ENCODE data around the gene SLFN14.
"Not testable (repeated sequence)": the region's sequence is repeated elsewhere in the genome, so short reads cannot be mapped to it uniquely, and the experiment has no call there.

SLFN14 gene

DNA sequence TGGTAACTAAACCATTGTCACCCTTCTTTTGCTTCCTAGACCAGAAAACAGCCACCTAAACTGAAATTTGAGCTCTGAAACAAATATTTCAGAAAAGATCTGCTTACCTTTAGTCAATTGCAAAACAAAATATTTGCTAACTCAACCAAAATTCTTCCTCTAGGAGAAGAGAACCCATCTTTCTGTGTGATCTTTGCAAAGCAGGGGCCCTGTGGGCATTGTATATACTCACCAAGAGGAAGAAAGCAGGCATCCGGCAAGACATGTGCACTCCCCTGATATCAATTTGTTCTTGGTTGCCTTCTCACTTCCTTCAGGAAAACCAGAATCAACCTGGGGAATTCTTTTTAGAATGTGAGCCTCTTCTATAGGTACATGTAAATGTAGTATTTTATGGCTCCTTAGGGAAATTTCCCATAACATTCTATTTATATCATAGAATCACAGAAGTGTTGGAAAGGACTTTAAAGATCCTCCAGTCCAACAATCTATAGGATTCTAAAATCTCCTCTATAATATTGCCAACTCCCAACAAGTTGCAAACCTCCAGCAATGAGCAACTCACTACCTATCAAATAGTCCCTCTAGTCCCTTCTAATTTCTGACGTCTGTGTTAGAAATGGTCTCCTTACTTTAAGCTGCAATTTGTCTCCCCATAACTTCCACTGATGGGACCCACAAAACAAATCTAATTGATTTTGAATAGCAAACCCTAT lies 966 bp downstream of the SLFN14 start:
- DNase-seq (ENCODE audit: low read depth in 2 of 2) = no peak

DNA sequence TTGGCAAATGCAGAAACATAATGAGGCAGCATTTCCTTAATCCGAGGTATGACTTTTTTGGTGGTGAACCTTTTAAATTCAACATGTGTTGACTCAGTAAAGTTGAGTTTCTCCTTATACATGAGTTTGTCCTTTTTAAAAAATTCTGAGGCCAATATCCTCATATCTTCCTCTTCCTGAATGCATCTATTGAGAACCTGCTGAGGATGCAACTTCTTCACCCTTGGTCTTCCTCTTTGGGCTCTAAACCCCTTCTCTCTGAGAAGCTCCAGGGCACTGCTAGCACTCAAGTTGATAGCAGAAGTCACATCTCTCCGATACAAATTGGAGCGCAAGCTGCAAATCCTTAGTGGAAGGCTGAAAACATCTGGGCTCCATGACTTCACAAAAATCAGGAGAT lies 3.3 kb downstream of the SLFN14 start:
- DNase-seq (ENCODE audit: low read depth in 2 of 2) = no peak

DNA sequence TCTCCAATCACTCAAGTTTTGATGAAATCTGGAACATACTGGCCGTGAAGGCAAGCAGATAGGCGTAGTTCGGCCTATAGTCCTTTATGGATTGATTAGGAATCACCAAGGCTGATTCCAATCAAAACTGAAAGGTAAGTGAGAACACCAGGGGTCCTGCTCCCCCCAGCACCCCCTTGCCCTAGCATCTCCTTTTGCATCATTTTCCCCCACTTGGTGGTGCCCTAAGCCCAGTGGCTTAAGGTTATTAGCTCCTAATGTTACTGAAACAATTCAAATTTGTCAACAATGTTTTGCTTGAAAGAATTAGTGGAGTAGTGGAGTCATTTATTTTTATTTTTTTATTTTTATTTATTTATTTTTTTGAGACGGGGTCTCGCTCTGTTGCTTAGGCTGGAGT lies 4.9 kb downstream of the SLFN14 start:
- no peak for DNase-seq (ENCODE audit: low read depth in 2 of 2)

DNA sequence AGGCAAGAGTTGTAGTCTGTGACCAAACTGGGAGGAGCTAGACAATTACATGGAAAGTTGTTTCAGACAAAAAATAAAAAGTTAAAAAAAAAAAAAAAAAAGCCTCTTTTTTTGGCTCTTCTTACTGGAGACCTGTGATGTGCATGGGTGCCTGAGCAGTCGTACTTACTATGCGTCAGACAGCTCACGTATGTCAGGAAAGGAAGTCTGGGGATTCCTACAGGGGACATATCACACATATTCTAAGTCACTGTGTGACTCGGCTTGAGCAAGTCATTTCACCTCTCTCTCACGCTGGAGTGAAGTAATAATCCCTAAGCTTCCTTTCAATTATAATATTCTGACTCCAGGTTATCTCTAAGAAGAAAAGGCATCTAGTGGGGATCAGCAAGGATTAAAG lies 6.0 kb downstream of the SLFN14 start:
- DNase-seq (ENCODE audit: low read depth in 2 of 2) = no peak

DNA sequence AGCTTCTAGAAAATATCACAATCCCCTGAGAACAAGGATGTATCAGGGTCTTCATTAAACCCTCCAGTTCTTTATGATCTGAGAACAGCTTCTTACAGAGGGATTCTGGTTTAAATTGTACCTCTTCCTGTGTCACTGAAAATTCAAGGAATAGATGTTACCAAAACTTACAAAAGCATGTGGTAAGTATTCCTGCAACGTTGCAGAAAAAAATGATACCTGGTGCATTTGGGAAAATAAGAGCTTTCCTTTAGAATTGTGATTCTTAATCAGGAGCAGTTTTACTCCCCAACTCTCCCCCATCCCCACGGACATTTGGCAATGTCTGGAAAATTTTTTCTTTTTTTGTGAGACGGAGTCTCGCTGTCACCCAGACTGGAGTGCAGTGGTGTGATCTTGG lies 7.3 kb downstream of the SLFN14 start:
- no peak for DNase-seq (ENCODE audit: low read depth in 2 of 2)

DNA sequence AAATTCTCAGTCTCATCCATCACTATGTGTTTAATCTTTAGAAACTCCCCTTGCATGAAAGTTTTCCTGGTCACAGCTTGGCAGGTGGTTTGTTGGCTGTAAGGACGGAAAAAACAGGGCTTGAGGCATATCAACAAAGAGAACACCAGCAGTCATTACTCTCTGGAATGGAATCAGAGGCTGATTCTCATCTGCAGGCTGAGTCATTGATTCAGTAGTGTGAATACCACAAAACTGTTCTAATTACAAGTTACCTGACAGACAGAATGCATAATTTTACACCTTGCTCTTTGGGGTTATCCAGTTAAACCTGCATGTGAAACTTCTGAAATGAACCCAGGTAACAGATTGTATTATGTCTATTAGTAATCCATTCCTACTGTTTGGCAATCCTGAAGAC lies 11.6 kb downstream of the SLFN14 start:
- no peak for DNase-seq (ENCODE audit: low read depth in 2 of 2)

DNA sequence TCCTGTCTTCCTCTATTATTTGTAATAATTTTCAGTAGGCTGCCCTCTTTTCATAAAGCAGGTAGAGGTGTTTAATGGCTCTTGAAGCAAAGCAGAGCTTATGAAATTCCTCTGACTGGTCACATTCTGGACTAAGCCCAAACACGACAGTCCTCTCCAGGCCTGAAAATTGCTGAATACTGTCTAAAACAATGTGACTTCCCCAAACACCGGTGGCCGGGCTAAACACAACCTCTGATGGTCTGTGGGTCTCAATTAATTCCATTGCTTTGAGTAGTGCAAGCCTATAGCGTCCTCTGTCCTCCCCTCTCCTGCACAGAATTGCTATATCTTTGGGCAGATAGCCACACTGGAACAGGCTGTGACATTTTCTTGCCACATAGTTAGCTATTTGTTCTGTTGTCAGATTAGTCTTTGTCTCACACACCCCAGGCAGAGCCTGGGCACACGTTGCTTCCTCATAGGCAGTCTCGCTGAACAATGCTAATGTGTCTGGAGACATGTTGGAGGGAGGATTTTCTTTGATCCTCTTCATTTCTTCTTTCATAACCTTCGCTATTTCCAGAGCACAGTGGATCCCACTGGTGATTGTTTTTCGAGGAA lies 12.3 kb downstream of the SLFN14 start:
- DNase-seq (ENCODE audit: low read depth in 2 of 2) = no peak

DNA sequence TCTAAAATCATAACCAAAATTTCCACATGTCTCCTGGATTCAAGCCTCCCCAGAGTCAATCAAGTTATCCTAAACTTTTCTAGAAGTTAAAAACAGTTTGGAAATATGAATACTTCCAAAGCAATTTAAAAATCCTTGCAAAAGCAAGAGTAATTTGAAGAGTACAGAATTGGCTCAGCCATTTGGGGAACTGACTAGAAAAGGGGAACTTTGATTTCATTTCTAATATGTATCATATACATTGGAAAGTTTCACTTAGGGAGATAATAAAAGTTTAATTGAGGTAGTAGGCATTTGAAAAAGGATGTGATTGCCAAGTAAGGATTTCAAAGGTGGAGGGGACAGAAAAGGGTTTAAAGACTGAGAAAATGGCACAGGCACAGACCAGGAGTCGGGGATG lies 14.1 kb downstream of the SLFN14 start:
- DNase-seq (ENCODE audit: low read depth in 2 of 2) = no peak

DNA sequence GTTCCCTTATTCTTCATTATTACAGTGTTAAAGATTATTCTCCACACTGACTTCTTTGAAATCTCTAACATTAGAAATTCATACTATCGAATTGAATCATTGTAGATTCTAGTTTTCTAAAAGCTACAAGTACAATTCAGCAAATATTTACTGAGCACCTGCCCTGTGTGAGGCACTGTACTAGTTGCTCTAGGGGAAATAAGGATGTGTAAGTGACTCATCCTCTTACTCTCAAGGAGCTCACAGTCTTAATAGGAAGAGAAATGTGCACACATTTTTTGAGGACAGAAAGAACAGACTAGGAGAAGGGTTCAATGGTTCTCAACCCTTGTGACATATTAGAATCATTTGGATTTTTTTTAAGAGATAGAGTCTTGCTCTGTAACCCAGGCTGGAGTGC lies 15.5 kb downstream of the SLFN14 start:
- DNase-seq (ENCODE audit: low read depth in 2 of 2) = no peak

DNA sequence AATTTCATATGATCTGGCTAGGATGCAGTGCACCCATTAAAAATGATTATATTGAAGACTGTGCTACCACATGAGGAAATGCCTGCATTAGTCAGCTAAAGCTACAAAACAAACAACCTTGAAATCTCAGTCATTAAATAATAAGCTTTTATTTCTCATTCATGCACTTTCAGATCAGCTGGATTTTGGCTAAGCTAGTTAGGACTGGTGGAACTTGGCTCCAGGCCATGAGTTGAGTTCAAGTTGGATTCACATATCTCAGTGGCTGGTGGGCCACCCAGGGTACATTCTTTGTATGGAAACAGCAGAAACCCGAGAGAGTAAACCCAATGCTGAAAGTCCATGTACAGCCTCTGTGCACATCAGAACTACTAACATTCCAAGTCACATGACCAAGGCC lies 16.8 kb downstream of the SLFN14 start:
- no peak for DNase-seq (ENCODE audit: low read depth in 2 of 2)

DNA sequence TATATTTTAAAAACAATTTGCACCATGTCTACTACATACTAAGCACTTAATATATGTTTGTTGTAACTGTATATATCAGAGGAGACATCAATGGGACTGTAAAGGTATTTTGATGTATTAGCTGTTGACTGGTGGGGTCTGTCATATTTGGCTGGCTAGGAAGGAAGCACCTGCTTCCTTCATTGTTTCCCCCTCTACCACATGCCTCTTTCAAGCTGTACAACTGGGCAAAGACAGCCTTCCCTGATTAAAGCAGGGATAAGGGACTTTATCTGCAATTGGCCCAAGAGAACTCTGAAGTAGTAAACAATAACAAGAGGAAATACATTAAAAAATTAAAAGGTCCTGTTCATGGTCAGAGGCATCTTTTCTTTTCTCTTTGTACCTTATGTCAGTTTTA lies 17.6 kb downstream of the SLFN14 start:
- no peak for DNase-seq (ENCODE audit: low read depth in 2 of 2)

DNA sequence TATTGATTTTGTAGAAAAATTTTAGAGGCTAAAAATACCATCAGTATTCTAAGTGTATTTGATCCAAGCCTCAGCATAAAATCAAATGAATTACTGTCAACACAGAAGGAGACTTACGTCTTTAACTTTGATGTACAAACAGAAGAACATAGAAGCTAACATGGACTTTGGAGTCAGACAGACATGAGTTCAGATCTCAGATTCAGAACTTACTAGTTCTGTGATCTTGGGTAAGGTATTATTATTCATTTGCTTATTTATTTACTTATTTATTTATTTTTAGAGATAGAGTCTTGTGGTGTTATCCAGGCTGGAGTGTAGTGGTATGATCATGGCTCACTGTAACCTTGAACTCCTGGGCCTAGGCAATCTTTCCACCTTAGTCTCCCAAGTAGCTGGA lies 19.2 kb downstream of the SLFN14 start:
- no peak for DNase-seq (ENCODE audit: low read depth in 2 of 2)

DNA sequence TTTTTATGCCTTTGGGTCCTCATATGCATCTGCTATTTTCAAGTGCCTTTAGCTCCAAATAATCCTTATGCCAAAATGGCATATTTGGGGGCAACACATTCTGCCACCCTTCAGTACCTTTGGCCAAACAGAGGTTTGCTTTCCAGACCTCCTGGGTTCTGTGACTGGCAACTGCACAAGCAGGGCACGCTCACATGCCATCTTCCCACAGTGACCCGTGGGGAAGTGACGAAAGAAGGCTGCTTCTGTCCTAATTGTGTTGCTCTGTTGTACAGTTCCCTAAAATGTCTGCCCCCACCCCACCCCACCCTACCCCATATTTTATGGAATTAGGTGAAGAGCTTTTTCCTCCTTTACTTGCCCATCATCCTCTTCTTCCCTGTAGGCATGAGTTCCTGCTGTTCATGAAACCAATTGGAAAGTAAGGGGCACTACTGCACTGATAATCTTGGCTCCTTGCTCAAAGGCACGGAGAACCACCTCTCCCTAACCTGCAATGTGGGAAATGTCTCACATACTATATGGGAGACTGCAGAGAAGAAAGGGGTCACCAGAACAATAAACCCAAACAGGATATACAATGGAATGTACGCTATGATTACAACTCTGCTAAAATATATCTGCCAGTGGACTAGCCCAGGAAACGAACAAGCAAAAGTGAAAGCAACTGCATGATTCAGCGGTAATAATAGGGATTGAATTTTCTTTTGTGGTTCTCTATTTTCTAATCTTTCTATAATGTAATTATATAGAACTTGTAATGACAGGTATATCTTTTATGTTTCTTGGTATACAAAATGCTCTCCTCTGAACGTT lies 19.8 kb downstream of the SLFN14 start:
- peak; percentile 30 to 35 for DNase-seq (ENCODE audit: low read depth in 2 of 2)

DNA sequence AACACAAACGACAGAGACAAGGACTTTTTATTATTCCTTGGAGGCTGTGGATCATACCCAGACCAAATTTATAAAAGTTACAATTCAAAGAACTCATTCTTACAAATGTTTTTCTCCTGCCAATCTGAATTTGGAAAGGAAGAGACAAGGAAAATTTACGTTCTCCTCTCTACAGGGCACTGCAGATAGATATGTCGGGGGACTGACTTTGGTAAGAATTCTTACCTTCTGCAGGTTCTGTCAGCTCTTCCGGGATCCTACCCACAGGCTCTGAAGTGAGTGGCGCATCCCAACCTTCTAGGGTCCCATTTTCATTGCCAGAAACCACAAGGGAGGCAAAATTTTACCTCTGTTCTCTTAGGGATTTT lies 21.0 kb downstream of the SLFN14 start:
- no peak for DNase-seq (ENCODE audit: low read depth in 2 of 2)

DNA sequence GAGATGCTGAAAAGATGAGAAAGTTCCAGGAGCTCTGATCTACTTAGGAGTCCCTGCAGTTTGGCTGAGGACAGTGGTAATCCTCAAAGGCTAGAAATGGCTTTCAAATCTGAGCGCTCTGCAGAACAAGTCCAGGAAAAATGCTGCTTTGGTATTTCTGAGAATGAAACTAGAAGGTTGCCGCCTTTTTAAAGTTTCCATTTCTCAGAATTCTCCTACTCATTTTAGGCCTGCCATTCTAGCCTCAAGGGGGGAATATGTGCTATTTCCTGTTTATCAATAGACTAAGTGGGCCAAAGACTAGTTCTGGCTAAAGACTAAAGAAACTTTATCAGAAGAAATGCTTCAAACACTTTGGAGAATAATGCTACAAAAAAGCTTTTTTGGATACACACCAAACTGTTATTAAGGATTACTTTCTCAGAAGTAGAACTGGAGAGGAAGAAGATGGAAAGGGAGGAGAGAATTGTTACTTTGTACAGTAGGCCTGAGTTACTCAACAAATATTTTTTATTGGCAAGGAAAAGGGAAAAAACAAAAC lies 22.9 kb downstream of the SLFN14 start, which contains the start of gene SLFN12L:
SLFN12L (minus strand) TSS at position 78 of the 541 bp plus-strand sequence. CDS start 15,314 bp downstream, outside the sequence.
- no peak for DNase-seq (ENCODE audit: low read depth in 2 of 2)

DNA sequence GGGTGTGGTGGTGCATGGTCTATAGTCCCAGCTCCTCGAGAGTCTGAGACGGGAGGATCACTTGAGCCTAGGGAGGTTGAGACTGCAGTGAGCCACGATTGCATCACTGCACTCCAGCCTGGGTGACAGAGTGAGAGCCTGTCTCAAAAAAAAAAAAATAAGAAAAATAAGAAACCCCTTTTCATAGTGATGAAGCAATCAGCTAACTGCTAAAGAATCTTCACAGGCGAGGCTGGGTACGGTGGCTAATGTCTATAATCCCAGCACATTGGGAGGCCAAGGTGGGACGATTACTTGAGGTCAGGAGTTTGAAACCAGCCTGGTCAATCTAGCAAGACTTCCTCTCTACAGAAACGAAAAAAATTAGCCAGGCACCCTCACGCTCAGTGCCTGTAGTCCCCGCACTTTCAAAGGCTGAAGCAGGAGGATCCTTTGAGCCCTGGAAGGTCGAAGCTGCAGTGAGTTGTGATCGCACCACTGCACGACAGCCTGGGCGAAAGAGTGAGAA lies 23.9 kb downstream of the SLFN14 start:
- DNase-seq (ENCODE audit: low read depth in 2 of 2) = peak in 1 of 2 donors; percentile 23

DNA sequence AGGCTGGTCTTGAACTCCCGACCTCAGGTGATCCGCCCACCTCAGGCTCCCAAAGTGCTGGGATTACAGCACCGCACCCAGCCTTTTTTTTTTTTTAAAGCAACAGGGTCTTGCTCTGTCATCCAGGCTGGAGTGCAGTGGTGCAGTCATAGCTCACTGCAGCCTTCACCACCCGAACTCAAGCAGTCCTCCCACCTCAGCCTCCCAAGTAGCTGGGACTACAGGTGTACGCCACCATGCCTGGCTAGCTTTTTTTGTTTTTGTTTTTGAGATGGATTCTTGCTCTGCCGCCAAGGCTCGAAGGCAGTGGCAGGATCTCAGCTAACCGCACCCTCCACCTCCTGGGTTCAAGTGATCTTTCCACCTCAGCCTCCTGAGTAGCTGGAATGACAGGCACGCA lies 25.2 kb downstream of the SLFN14 start:
- DNase-seq (ENCODE audit: low read depth in 2 of 2) = not testable (repeated sequence)

DNA sequence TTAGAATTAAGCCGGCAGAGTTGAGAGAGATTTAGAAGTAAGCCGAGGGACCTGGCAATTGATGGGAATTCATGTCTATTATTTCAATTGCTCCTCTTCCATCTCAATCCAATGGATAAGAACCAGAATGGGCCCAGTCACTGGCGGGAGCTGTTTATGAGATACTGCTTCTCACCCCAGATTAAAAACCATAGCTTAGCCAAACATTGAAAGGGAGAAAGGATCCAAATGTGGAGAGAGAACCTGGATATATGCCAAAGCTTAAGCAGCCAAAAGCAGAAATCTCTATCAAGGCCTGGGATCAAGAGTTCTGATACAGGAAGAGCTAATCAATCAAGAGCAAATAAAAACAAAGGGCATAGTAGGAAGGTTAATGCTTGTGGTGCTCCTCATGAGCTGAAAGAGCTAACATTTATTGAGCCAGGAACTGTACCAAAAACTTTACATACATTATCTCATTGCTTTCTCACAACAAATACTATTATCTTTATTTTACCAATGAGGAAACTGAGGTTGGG lies 26.0 kb downstream of the SLFN14 start:
- no peak for DNase-seq (ENCODE audit: low read depth in 2 of 2)

DNA sequence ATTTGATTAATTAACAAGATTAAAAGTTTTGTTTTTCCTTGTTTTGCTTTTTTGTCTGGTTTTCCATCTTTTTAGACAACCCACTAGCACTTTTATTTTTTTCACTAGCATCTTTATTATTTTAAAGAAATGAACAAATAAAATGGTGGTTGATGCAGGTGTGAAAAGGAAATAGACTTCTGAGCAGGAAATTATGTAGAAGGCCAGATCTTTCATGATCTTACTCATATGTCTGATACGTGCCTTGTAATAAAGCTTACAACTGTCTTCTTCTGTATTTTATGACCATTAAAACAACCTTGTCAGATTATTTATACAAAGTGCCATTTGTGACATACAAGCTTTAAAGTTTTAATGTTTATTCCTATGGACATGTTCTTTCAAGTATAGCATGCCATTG lies 29.5 kb downstream of the SLFN14 start:
- no peak for DNase-seq (ENCODE audit: low read depth in 2 of 2)

DNA sequence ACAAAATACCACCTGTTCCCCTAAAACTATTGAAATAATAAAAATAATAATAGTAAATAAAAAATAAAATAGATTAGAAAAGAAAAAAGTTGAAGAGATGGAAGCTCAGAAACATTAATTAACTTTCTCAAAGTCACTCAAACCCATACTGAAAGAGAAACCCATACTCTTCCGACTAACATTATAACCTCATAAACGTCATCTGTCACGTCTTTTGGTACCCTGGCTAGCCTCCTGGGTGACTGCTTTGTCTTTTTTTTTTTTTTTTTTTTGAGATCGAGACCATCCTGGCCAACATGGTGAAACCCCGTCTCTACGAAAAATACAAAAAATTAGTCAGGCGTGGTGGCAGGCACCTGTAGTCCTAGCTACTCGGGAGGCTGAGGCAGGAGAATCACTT lies 30.8 kb downstream of the SLFN14 start:
- no peak for DNase-seq (ENCODE audit: low read depth in 2 of 2)

DNA sequence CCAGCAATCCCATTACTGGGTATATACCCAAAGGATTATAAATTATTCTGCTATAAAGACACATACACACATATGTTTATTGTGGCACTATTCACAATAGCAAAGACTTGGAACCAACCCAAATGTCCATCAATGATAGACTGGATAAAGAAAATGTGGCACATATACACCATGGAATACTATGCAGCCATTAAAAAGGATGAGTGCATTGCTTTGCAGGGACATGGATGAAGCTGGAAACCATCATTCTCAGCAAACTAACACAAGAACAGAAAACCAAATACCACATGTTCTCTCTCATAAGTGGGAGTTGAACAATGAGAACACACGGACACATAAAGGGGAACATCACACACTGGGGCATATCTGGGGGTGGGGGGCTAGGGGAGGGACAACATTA lies 31.3 kb downstream of the SLFN14 start:
- not testable (repeated sequence) for DNase-seq (ENCODE audit: low read depth in 2 of 2)

DNA sequence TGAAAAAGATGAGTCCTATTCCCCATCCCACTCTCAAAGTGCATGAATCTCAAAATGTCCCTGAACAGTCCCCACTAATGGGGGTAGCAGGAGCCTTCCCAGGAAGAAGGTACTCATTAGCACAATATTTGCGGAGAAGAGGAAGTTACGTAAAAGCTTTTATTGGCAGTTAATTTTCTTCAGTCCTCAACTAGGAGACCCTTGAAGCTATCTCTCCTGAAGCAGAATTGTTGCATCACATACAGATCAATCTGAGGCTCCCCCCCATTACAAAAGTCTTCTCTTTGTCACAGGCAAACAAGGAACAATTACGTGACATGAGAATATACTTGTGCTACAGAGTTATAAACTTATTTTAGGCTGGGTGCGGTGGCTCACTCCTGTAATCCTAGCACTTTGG lies 37.3 kb downstream of the SLFN14 start:
- DNase-seq (ENCODE audit: low read depth in 2 of 2) = no peak

Data from stimulated activated CD4-positive, alpha-beta T cell treated with anti-CD3 and anti-CD28 coated beads, Interleukin-15, amount 100 ng/mL, for 48 hours (primary cell).